ENCODE measurements around the gene KCNJ12. TPM values are rescaled to one million over a fixed set of nuclear protein-coding genes. Genes with fewer than 3 reads are reported as not detected.
"Not testable (repeated sequence)": the region's sequence is repeated elsewhere in the genome, so short reads cannot be mapped to it uniquely, and the experiment has no call there.

Gene KCNJ12
- total RNA-seq, 2 experiments from 2014 or later = not detected

GRCh38 chr17:21396237-21396636, 20.1 kb downstream of the KCNJ12 start:
- Mint-ChIP-seq H3K27me3 (no peaks in the 10 kb centered on the region), H3K4me3 (no peak overlapping the region), H3K27ac (no peak overlapping the region), H3K36me3 (no peaks in the 10 kb centered on the region), H3K4me1 (no peaks in the 10 kb centered on the region), H3K9me3 (no peaks in the 10 kb centered on the region)
- POLR2A ChIA-PET = no interaction called here
- DNase-seq (no peak), ATAC-seq (ENCODE audit: low read depth) (no peak)

GRCh38 chr17:21397341-21398190, 21.4 kb downstream of the KCNJ12 start:
- DNase-seq (no peak), ATAC-seq (ENCODE audit: low read depth) (no peak)
- H3K4me3 Mint-ChIP-seq = no peak overlapping the region
- no peaks in the 10 kb centered on the region for H3K36me3 Mint-ChIP-seq
- no peaks in the 10 kb centered on the region for H3K27me3 Mint-ChIP-seq
- POLR2A ChIA-PET = no interaction called here
- no peaks in the 10 kb centered on the region for H3K9me3 Mint-ChIP-seq
- H3K27ac Mint-ChIP-seq = no peak overlapping the region
- no peaks in the 10 kb centered on the region for H3K4me1 Mint-ChIP-seq

GRCh38 chr17:21399474-21400186, 23.5 kb downstream of the KCNJ12 start:
- Mint-ChIP-seq H3K36me3 (no peaks in the 10 kb centered on the region), H3K27ac (no peak overlapping the region), H3K4me1 (no peaks in the 10 kb centered on the region), H3K27me3 (no peaks in the 10 kb centered on the region), H3K4me3 (no peak overlapping the region), H3K9me3 (no peaks in the 10 kb centered on the region)
- POLR2A ChIA-PET = no interaction called here
- ATAC-seq (ENCODE audit: low read depth) (no peak), DNase-seq (no peak)

GRCh38 chr17:21400187-21400569, 24.0 kb downstream of the KCNJ12 start:
- H3K27ac Mint-ChIP-seq, H3K4me1 Mint-ChIP-seq, POLR2A ChIA-PET: not testable (repeated sequence)

GRCh38 chr17:21400816-21401593, 24.8 kb downstream of the KCNJ12 start:
- Mint-ChIP-seq H3K36me3 (no peaks in the 10 kb centered on the region), H3K27ac (no peak overlapping the region), H3K27me3 (no peaks in the 10 kb centered on the region), H3K4me1 (no peaks in the 10 kb centered on the region), H3K4me3 (no peak overlapping the region), H3K9me3 (no peaks in the 10 kb centered on the region)
- POLR2A ChIA-PET = no interaction called here
- DNase-seq (no peak), ATAC-seq (ENCODE audit: low read depth) (no peak)

More at GRCh38 chr17:21400187-21400569, 24.0 kb downstream of the KCNJ12 start:
- H3K9me3 Mint-ChIP-seq; ATAC-seq (ENCODE audit: low read depth); H3K36me3 Mint-ChIP-seq; H3K4me3 Mint-ChIP-seq; DNase-seq; H3K27me3 Mint-ChIP-seq: not testable (repeated sequence)

- H3K4me3 Mint-ChIP-seq; DNase-seq; POLR2A ChIA-PET; H3K4me1 Mint-ChIP-seq; H3K36me3 Mint-ChIP-seq; H3K9me3 Mint-ChIP-seq; H3K27me3 Mint-ChIP-seq; ATAC-seq (ENCODE audit: low read depth): not testable (repeated sequence)
- H3K27ac Mint-ChIP-seq = peak overlapping the region; percentile 2
Measured at GRCh38 chr17:21402166-21402571, 26.0 kb downstream of the KCNJ12 start.

GRCh38 chr17:21402926-21403325, 26.8 kb downstream of the KCNJ12 start:
- H3K27me3 Mint-ChIP-seq; H3K36me3 Mint-ChIP-seq; H3K4me3 Mint-ChIP-seq; H3K4me1 Mint-ChIP-seq; DNase-seq; H3K9me3 Mint-ChIP-seq; ATAC-seq (ENCODE audit: low read depth); POLR2A ChIA-PET; H3K27ac Mint-ChIP-seq: not testable (repeated sequence)

- ATAC-seq (ENCODE audit: low read depth); POLR2A ChIA-PET; H3K4me3 Mint-ChIP-seq; H3K9me3 Mint-ChIP-seq; H3K27me3 Mint-ChIP-seq; H3K27ac Mint-ChIP-seq; H3K4me1 Mint-ChIP-seq; DNase-seq; H3K36me3 Mint-ChIP-seq: not testable (repeated sequence)
Measured at GRCh38 chr17:21404106-21404505, 27.9 kb downstream of the KCNJ12 start.

GRCh38 chr17:21404539-21404938, 28.4 kb downstream of the KCNJ12 start:
- H3K4me3 Mint-ChIP-seq = not testable (repeated sequence)

GRCh38 chr17:21404956-21405731, 29.0 kb downstream of the KCNJ12 start:
- DNase-seq; H3K27ac Mint-ChIP-seq; ATAC-seq (ENCODE audit: low read depth); H3K4me3 Mint-ChIP-seq; H3K27me3 Mint-ChIP-seq; H3K4me1 Mint-ChIP-seq; POLR2A ChIA-PET; H3K36me3 Mint-ChIP-seq; H3K9me3 Mint-ChIP-seq: not testable (repeated sequence)

More at GRCh38 chr17:21404539-21404938, 28.4 kb downstream of the KCNJ12 start:
- ATAC-seq (ENCODE audit: low read depth); H3K36me3 Mint-ChIP-seq; H3K27me3 Mint-ChIP-seq; DNase-seq; H3K4me1 Mint-ChIP-seq; H3K27ac Mint-ChIP-seq; H3K9me3 Mint-ChIP-seq; POLR2A ChIA-PET: not testable (repeated sequence)

GRCh38 chr17:21405904-21406400, 29.8 kb downstream of the KCNJ12 start:
- DNase-seq; H3K36me3 Mint-ChIP-seq; H3K4me3 Mint-ChIP-seq; H3K4me1 Mint-ChIP-seq; H3K9me3 Mint-ChIP-seq; POLR2A ChIA-PET; ATAC-seq (ENCODE audit: low read depth); H3K27ac Mint-ChIP-seq; H3K27me3 Mint-ChIP-seq: not testable (repeated sequence)

- H3K4me1 Mint-ChIP-seq, POLR2A ChIA-PET: not testable (repeated sequence)
Measured at GRCh38 chr17:21406616-21407404, 30.7 kb downstream of the KCNJ12 start.

More at GRCh38 chr17:21406616-21407404, 30.7 kb downstream of the KCNJ12 start:
- not testable (repeated sequence) for ATAC-seq (ENCODE audit: low read depth); H3K9me3 Mint-ChIP-seq; H3K27ac Mint-ChIP-seq; H3K36me3 Mint-ChIP-seq; H3K27me3 Mint-ChIP-seq; H3K4me3 Mint-ChIP-seq; DNase-seq

Data from activated naive CD8-positive, alpha-beta T cell treated with anti-CD3 and anti-CD28 coated beads, Interleukin-2, amount 10 ng/mL, durations not matched to agents 7 days and 5 days (primary cell).